Neural cell (in vitro differentiated cells): Measurements from ENCODE around the gene TSR3.

ENCODE experiments used
- EZH2 ChIP-seq: fragments of 200-600, 300-800 bp; shearing (Covaris generic), sonication (generic); IDR thresholded peaks from 2 replicates; pipeline ENCODE4 v1.6.1; 2014; ENCODE audit warnings: antibody characterized with exemption, low read length, borderline replicate concordance, mild to moderate bottlenecking; ENCODE audit not compliant: insufficient read depth, poor library complexity, severe bottlenecking
- MXI1 ChIP-seq: fragments of 450-650 bp; conservative IDR thresholded peaks from 2 replicates; pipeline ENCODE4 v1.6.1; 2014; ENCODE audit warnings: antibody characterized with exemption, mild to moderate bottlenecking; ENCODE audit not compliant: poor library complexity, severe bottlenecking

- TF ChIP-seq EZH2 = no peak
- TF ChIP-seq MXI1 = no peak
Observed at GRCh38 chr16:1308036-1308976, 43.4 kb downstream of the TSR3 start.
